ENCODE data around the gene LTF. TPM values are rescaled to one million over a fixed set of nuclear protein-coding genes. Genes with fewer than 3 reads are reported as not detected.

The LTF gene
- total and polyA plus RNA-seq, 9 of the 15 experiments (the other 6 are each of a cell fraction or from before 2014, with no cell fraction given), result 0.07 TPM; not detected in 8

DNA sequence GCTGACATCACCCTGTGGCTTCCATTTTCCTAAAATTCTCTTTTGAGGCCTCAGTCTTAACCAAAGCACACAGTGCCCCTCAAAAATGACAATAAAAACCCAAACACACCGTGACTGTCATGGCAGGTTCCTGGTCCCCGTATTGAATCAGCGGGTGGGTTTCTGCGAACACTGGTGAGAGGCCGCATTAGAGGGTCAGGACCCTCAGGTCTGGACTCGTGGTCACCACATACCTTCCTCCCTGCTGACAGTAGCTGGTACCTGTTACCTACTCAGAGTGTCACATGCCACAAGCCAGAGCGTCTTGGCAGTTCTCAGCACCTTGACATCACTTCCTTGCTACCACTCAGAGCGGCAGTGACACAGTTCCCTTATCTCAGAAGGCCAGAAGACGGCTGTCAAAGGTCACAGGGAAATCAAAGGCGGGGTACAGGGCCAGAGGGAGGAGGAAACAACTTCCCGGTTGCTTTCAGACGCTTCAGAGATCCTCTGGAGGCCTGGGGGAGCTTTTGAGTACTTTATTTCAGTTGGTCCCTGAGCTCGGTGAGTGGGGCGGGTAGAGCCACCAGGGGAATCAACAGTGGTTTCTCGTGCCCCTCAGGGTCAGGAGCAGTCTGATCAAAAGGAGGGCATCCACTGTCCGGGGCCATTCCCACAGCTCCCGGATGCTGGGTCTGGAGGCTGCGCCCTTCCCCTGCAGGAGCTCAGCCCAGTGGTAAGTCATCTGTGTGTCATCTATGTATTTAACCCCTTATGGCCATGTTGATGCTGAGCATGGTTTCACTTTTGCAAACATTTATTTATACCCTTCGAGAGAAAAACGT is 57.7 kb downstream of the LTF start, which contains the start of the genes CCR5AS and CCRL2 (continued):
- TF ChIP-seq, protein P1, sequence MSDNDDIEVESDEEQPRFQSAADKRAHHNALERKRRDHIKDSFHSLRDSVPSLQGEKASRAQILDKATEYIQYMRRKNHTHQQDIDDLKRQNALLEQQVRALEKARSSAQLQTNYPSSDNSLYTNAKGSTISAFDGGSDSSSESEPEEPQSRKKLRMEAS (CRISPR knock-in tag; IDR thresholded peaks at IDR 0.05), result peak; percentile 91
- TF ChIP-seq ELF2 (CRISPR knock-in tag; IDR thresholded peaks at IDR 0.05), result peak; percentile 46; the same call in 1 of the 2 replicates
- peak; percentile 78; the same call in 1 of the 2 replicates for TF ChIP-seq CC2D1A (IDR thresholded peaks at IDR 0.05)
- TF ChIP-seq CAMTA2 (CRISPR knock-in tag; conservative IDR thresholded peaks at IDR 0.05), result no peak
- peak; percentile 32 for TF ChIP-seq KDM5B (IDR thresholded peaks at IDR 0.05; ENCODE audit: insufficient replicate concordance, low read depth, low read length)
- TF ChIP-seq COPS2 (conservative IDR thresholded peaks at IDR 0.05), result no peak
- peak; percentile 97 for TF ChIP-seq DPF2 (IDR thresholded peaks at IDR 0.05)
- TF ChIP-seq ZNF507 (tag; conservative IDR thresholded peaks at IDR 0.05), result no peak
- TF ChIP-seq, protein P2, sequence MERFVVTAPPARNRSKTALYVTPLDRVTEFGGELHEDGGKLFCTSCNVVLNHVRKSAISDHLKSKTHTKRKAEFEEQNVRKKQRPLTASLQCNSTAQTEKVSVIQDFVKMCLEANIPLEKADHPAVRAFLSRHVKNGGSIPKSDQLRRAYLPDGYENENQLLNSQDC (CRISPR knock-in tag; IDR thresholded peaks at IDR 0.05), result no peak
- TF ChIP-seq SMAD3 (CRISPR knock-in tag; conservative IDR thresholded peaks at IDR 0.05), result peak; percentile 90
- TF ChIP-seq ZNF436 (CRISPR knock-in tag; IDR thresholded peaks at IDR 0.05), result no peak
- peak; percentile 94 for TF ChIP-seq NR2C2 (CRISPR knock-in tag; IDR thresholded peaks at IDR 0.05)
- TF ChIP-seq NR2C2 (tag; IDR thresholded peaks at IDR 0.05), result peak; percentile 98
- TF ChIP-seq TCF7 (IDR thresholded peaks at IDR 0.05; ENCODE audit: borderline replicate concordance), result peak; percentile 89; the same call in 1 of the 2 replicates
- no peak for TF ChIP-seq YBX1 (IDR thresholded peaks at IDR 0.05)
- TF ChIP-seq, protein P3, sequence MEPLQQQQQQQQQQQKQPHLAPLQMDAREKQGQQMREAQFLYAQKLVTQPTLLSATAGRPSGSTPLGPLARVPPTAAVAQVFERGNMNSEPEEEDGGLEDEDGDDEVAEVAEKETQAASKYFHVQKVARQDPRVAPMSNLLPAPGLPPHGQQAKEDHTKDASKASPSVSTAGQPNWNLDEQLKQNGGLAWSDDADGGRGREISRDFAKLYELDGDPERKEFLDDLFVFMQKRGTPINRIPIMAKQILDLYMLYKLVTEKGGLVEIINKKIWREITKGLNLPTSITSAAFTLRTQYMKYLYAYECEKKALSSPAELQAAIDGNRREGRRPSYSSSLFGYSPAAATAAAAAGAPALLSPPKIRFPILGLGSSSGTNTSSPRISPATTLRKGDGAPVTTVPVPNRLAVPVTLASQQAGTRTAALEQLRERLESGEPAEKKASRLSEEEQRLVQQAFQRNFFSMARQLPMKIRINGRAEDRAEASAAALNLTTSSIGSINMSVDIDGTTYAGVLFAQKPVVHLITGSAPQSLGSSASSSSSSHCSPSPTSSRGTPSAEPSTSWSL (CRISPR knock-in tag; IDR thresholded peaks at IDR 0.05; ENCODE audit: borderline replicate concordance), result no peak
- TF ChIP-seq, protein P4, sequence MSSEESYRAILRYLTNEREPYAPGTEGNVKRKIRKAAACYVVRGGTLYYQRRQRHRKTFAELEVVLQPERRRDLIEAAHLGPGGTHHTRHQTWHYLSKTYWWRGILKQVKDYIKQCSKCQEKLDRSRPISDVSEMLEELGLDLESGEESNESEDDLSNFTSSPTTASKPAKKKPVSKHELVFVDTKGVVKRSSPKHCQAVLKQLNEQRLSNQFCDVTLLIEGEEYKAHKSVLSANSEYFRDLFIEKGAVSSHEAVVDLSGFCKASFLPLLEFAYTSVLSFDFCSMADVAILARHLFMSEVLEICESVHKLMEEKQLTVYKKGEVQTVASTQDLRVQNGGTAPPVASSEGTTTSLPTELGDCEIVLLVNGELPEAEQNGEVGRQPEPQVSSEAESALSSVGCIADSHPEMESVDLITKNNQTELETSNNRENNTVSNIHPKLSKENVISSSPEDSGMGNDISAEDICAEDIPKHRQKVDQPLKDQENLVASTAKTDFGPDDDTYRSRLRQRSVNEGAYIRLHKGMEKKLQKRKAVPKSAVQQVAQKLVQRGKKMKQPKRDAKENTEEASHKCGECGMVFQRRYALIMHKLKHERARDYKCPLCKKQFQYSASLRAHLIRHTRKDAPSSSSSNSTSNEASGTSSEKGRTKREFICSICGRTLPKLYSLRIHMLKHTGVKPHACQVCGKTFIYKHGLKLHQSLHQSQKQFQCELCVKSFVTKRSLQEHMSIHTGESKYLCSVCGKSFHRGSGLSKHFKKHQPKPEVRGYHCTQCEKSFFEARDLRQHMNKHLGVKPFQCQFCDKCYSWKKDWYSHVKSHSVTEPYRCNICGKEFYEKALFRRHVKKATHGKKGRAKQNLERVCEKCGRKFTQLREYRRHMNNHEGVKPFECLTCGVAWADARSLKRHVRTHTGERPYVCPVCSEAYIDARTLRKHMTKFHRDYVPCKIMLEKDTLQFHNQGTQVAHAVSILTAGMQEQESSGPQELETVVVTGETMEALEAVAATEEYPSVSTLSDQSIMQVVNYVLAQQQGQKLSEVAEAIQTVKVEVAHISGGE (CRISPR knock-in tag; IDR thresholded peaks at IDR 0.05), result peak in 1 of 3 experiments; percentile 70; a peak in 1 of 6 replicates
- no peak for TF ChIP-seq SAP30 (IDR thresholded peaks at IDR 0.05; ENCODE audit: borderline replicate concordance, insufficient read depth, low read depth, low read length, poor library complexity, severe bottlenecking)
- no peak for TF ChIP-seq TRIM28 (IDR thresholded peaks at IDR 0.05)
- 0 out of 2 replicates have a peak, but pooled peaks have one; percentile 36 for TF ChIP-seq ZNF707 (CRISPR knock-in tag; conservative IDR thresholded peaks at IDR 0.05)
- peak; percentile 94 for TF ChIP-seq MEIS2 (IDR thresholded peaks at IDR 0.05; ENCODE audit: partially characterized antibody)
- TF ChIP-seq PTRF (tag; IDR thresholded peaks at IDR 0.05), result peak; percentile 50
- peak; percentile 94 for TF ChIP-seq BRD4 (IDR thresholded peaks at IDR 0.05)
- no peak for TF ChIP-seq NR3C1 (CRISPR knock-in tag; IDR thresholded peaks at IDR 0.05)

All from K562 (cell line).